GM23248 (cell line): ENCODE results near the gene OR10J5. TPM values are rescaled to one million over a fixed set of nuclear protein-coding genes. Genes with fewer than 3 reads are reported as not detected.
A peak's percentile ranks its signal among the peaks of the same experiment; 100 is the strongest.
"Not testable (repeated sequence)": the region's sequence is repeated elsewhere in the genome, so short reads cannot be mapped to it uniquely, and the experiment has no call there.

Source experiments
- DNase-seq: peaks from one replicate; pipeline ENCODE4 v3.0.0-alpha.2; 2015
- H2AFZ ChIP-seq: fragments of 200-600 bp; sonication (generic); 2 replicates; pipeline ENCODE4 v1.6.1; 2016; ENCODE audit warnings: antibody characterized with exemption
- H3F3A ChIP-seq: fragments of 200-600 bp; sonication (generic); 2 replicates; pipeline ENCODE4 v1.6.1; 2016; ENCODE audit warnings: mild to moderate bottlenecking, antibody characterized with exemption, mixed run types; ENCODE audit not compliant: insufficient read depth
- H3K27ac ChIP-seq: fragments of 200-600 bp; sonication (generic); 2 replicates; pipeline ENCODE4 v1.5.1; 2016; ENCODE audit warnings: mild to moderate bottlenecking
- H3K27me3 ChIP-seq: fragments of 200-600 bp; sonication (generic); replicated peaks from 2 replicates; pipeline ENCODE4 v1.6.1; 2016; ENCODE audit warnings: mild to moderate bottlenecking; ENCODE audit not compliant: insufficient read depth
- H3K36me3 ChIP-seq: fragments of 200-600 bp; sonication (generic); 2 replicates; pipeline ENCODE4 v1.6.1; 2016; ENCODE audit warnings: low read depth, mild to moderate bottlenecking
- H3K4me1 ChIP-seq: fragments of 200-600 bp; sonication (generic); 2 replicates; pipeline ENCODE4 v1.6.1; 2016; ENCODE audit warnings: mild to moderate bottlenecking; ENCODE audit not compliant: insufficient read depth
- H3K4me2 ChIP-seq: fragments of 200-600 bp; sonication (generic); one replicate; pipeline ENCODE4 v1.6.1; 2016; ENCODE audit warnings: mild to moderate bottlenecking; ENCODE audit not compliant: unreplicated experiment
- H3K4me3 ChIP-seq: fragments of 200-600 bp; sonication (generic); 2 replicates; pipeline ENCODE4 v1.5.1; 2016; ENCODE audit warnings: mild to moderate bottlenecking
- H3K79me2 ChIP-seq: fragments of 200-600 bp; sonication (generic); 2 replicates; pipeline ENCODE4 v1.6.1; 2016; ENCODE audit warnings: mild to moderate bottlenecking; ENCODE audit not compliant: insufficient read depth
- H3K9ac ChIP-seq: fragments of 200-600 bp; sonication (generic); 2 replicates; pipeline ENCODE4 v1.6.1; 2016; ENCODE audit warnings: mild to moderate bottlenecking
- H3K9me2 ChIP-seq: fragments of 200-600 bp; sonication (generic); 2 replicates; pipeline ENCODE4 v1.6.1; 2016; ENCODE audit warnings: mixed run types, mild to moderate bottlenecking, moderate library complexity; ENCODE audit not compliant: insufficient read depth
- H3K9me3 ChIP-seq: fragments of 200-600 bp; sonication (generic); one replicate; pipeline ENCODE4 v1.6.1; 2017; ENCODE audit warnings: low read depth
- H4K20me1 ChIP-seq: fragments of 200-600 bp; sonication (generic); 2 replicates; pipeline ENCODE4 v1.6.0; 2016; ENCODE audit not compliant: insufficient read depth
- EZH2 ChIP-seq: fragments of 200-600 bp; sonication (generic); IDR thresholded peaks from 2 replicates; pipeline ENCODE4 v1.6.1; 2018; ENCODE audit warnings: antibody characterized with exemption, mild to moderate bottlenecking; ENCODE audit not compliant: insufficient read depth, poor library complexity, severe bottlenecking
- EZH2phosphoT487 ChIP-seq: fragments of 200-600 bp; sonication (generic); IDR thresholded peaks from 2 replicates; pipeline ENCODE4 v1.6.1; 2018; ENCODE audit warnings: antibody characterized with exemption, moderate library complexity, mild to moderate bottlenecking, low read depth; ENCODE audit not compliant: insufficient read depth
- WGBS, 2 experiments: methylation state at CpG; one replicate each; pipeline ENCODE4 v1.1.6; 2015 to 2017; ENCODE audit warnings: low lambda C conversion rate in 2 of 2, low coverage in 1 of 2; ENCODE audit errors: missing lambda C conversion rate in 2 of 2; 5-methylcytosine and 5-hydroxymethylcytosine counted together
- in situ Hi-C: fragments of 300-500 bp; cut with MboI; formaldehyde crosslinking; loops from 2 replicates; pipeline ENCODE4 v1.15.0; 2020
- polyA plus RNA-seq: library from polyadenylated mRNA; unstranded; fragments of >200 nt; fragmentation: Nextera tagmentation; extraction: Ambion mirVana; gene quantifications from 2 replicates; pipeline ENCODE4 v1.2.1, GENCODE V29; 2016
- total RNA-seq: library from RNA; depleted of rRNA; stranded (reverse); fragments of >200 nt; shearing (Covaris generic); gene quantifications from 2 replicates; pipeline ENCODE4 v1.2.3, GENCODE V29; 2014

OR10J5 gene
- total and polyA plus RNA-seq, 2 experiments from 2014 or later = not detected

GRCh38 chr1:159554261-159554660 lies 18.5 kb upstream of the OR10J5 start:
- TF ChIP-seq EZH2 (no peak), EZH2phosphoT487 (no peak)
- Histone ChIP-seq H3K27me3 (no peaks in the 10 kb centered on the region), H3K79me2 (no peaks in the 10 kb centered on the region), H3K27ac (no peak overlapping the region), H3K36me3 (no peaks in the 10 kb centered on the region), H4K20me1 (no peaks in the 10 kb centered on the region), H3K9me2 (no peaks in the 10 kb centered on the region), H2AFZ (no peak overlapping the region), H3F3A (no peaks in the 10 kb centered on the region), H3K4me1 (no peaks in the 10 kb centered on the region), H3K9ac (no peak overlapping the region), H3K4me2 (no peak overlapping the region), H3K9me3 (no peaks in the 10 kb centered on the region), H3K4me3 (no peak overlapping the region)
- DNase-seq = no peak
- WGBS, 2 experiments = 13 to 14% methylated on average over 3 of the region's 3 CpGs
- in situ Hi-C loops = no loop called here

- in situ Hi-C loops = no loop called here
Measured at GRCh38 chr1:159548126-159548525, 12.3 kb upstream of the OR10J5 start.

GRCh38 chr1:159532922-159533321 lies 2.9 kb downstream of the OR10J5 start:
- Histone ChIP-seq H3K4me3 (no peak overlapping the region), H3K4me1 (no peaks in the 10 kb centered on the region), H3K79me2 (no peaks in the 10 kb centered on the region), H3K27me3 (no peaks in the 10 kb centered on the region), H3K4me2 (no peak overlapping the region), H3F3A (no peaks in the 10 kb centered on the region), H3K9ac (no peak overlapping the region), H3K36me3 (no peaks in the 10 kb centered on the region), H3K9me2 (no peaks in the 10 kb centered on the region; the same call in 1 of the 2 replicates), H4K20me1 (no peaks in the 10 kb centered on the region), H3K27ac (no peak overlapping the region), H3K9me3 (no peaks in the 10 kb centered on the region), H2AFZ (no peak overlapping the region)
- TF ChIP-seq EZH2 (no peak), EZH2phosphoT487 (no peak)
- peak; percentile 3 for DNase-seq
- in situ Hi-C loops = no loop called here

More at GRCh38 chr1:159548126-159548525, 12.3 kb upstream of the OR10J5 start:
- H2AFZ ChIP-seq = no peak overlapping the region
- no peaks in the 10 kb centered on the region for H3K79me2 ChIP-seq
- H3K27ac ChIP-seq = no peak overlapping the region
- no peaks in the 10 kb centered on the region for H3K9me2 ChIP-seq
- no peak for DNase-seq
- H3K27me3 ChIP-seq = no peaks in the 10 kb centered on the region
- 5 to 20% methylated on average over 2 of the region's 2 CpGs for WGBS, 2 experiments
- H3K4me1 ChIP-seq = no peaks in the 10 kb centered on the region
- no peaks in the 10 kb centered on the region for H3F3A ChIP-seq
- H3K9ac ChIP-seq = no peak overlapping the region
- H4K20me1 ChIP-seq = no peaks in the 10 kb centered on the region
- TF ChIP-seq EZH2phosphoT487 (no peak), EZH2 (no peak)
- no peak overlapping the region for H3K4me2 ChIP-seq
- H3K9me3 ChIP-seq = no peaks in the 10 kb centered on the region
- no peak overlapping the region for H3K4me3 ChIP-seq
- H3K36me3 ChIP-seq = no peaks in the 10 kb centered on the region

GRCh38 chr1:159524792-159525191 lies 11.0 kb downstream of the OR10J5 start:
- in situ Hi-C loops, DNase-seq, H3K27ac ChIP-seq, H3K9ac ChIP-seq, H3K4me3 ChIP-seq, H2AFZ ChIP-seq, H3K9me3 ChIP-seq, H3K4me1 ChIP-seq, H3F3A ChIP-seq, H3K79me2 ChIP-seq, H3K4me2 ChIP-seq, H3K9me2 ChIP-seq, H3K27me3 ChIP-seq, H4K20me1 ChIP-seq, H3K36me3 ChIP-seq: not testable (repeated sequence)
- WGBS, 2 experiments = 0 to 40% methylated on average over 1 to 2 of the region's 2 CpGs

- 10 to 22% methylated on average over 2 of the region's 2 CpGs for WGBS, 2 experiments
Measured at GRCh38 chr1:159510229-159510541, 25.6 kb downstream of the OR10J5 start.

More at GRCh38 chr1:159510229-159510541, 25.6 kb downstream of the OR10J5 start:
- TF ChIP-seq EZH2phosphoT487 (no peak), EZH2 (no peak)
- H3K36me3 ChIP-seq = no peaks in the 10 kb centered on the region
- no peaks in the 10 kb centered on the region for H3K9me2 ChIP-seq
- no peak overlapping the region for H3K27ac ChIP-seq
- H3K4me1 ChIP-seq = no peaks in the 10 kb centered on the region
- no peak overlapping the region for H3K4me2 ChIP-seq
- H3F3A ChIP-seq = no peaks in the 10 kb centered on the region
- no peaks in the 10 kb centered on the region for H3K9me3 ChIP-seq
- in situ Hi-C loops = no loop called here
- H3K27me3 ChIP-seq = no peaks in the 10 kb centered on the region
- H2AFZ ChIP-seq = no peak overlapping the region
- DNase-seq = peak; percentile 2
- H3K4me3 ChIP-seq = no peak overlapping the region
- H3K9ac ChIP-seq = no peak overlapping the region
- H3K79me2 ChIP-seq = no peaks in the 10 kb centered on the region
- no peaks in the 10 kb centered on the region for H4K20me1 ChIP-seq
